Liver (tissue), 9 donors: Measurements from ENCODE around the gene TRPM2. TPM values are rescaled to one million over a fixed set of nuclear protein-coding genes. Genes with fewer than 3 reads are reported as not detected.

Experiments
- DNase-seq: peaks from one replicate; pipeline ENCODE4 v3.0.0-alpha.2; 2017; ENCODE audit warnings: low spot score
- H3K27ac ChIP-seq, 2 donors: one replicate each; pipeline ENCODE4 v1.7.0; 2013; ENCODE audit warnings: inconsistent platforms in 2 of 2, low read length in 2 of 2, control low read depth in 1 of 2, low read depth in 1 of 2, mild to moderate bottlenecking in 1 of 2
- H3K27me3 ChIP-seq, 4 donors: one replicate each; pipeline versions ENCODE4 v1.6.1 to v1.7.0; 2013; ENCODE audit warnings: low read length in 3 of 4, inconsistent platforms in 1 of 4, mild to moderate bottlenecking in 1 of 4, moderate library complexity in 1 of 4; ENCODE audit not compliant: control insufficient read depth in 4 of 4, insufficient read depth in 4 of 4
- H3K36me3 ChIP-seq, 4 donors: one replicate each; pipeline versions ENCODE4 v1.6.1 to v1.7.0; 2013; ENCODE audit warnings: low read length in 3 of 4, mild to moderate bottlenecking in 3 of 4, low read depth in 1 of 4, moderate library complexity in 1 of 4; ENCODE audit not compliant: control insufficient read depth in 4 of 4, insufficient read depth in 3 of 4
- H3K4me1 ChIP-seq, 4 donors: one replicate each; pipeline versions ENCODE4 v1.6.1 to v1.7.0; 2013; ENCODE audit warnings: low read length in 3 of 4, mild to moderate bottlenecking in 3 of 4, moderate library complexity in 1 of 4; ENCODE audit not compliant: control insufficient read depth in 4 of 4, insufficient read depth in 4 of 4
- H3K4me3 ChIP-seq, 3 donors: one replicate each; pipeline versions ENCODE4 v1.6.1 to v1.7.0; 2013; ENCODE audit warnings: low read length in 3 of 3, control low read depth in 1 of 3, low read depth in 1 of 3, mild to moderate bottlenecking in 1 of 3
- H3K9ac ChIP-seq, 2 donors: one replicate each; pipeline ENCODE4 v1.7.0; 2013; ENCODE audit warnings: low read length in 2 of 2, mild to moderate bottlenecking in 2 of 2, moderate library complexity in 2 of 2, control low read depth in 1 of 2, low read depth in 1 of 2
- H3K9me3 ChIP-seq, 4 donors: one replicate each; pipeline versions ENCODE4 v1.6.1 to v1.7.0; 2013; ENCODE audit warnings: low read length in 3 of 4; ENCODE audit not compliant: control insufficient read depth in 4 of 4
- FOXA1 ChIP-seq: IDR thresholded peaks from 2 replicates; pipeline ENCODE4 v1.6.1; 2016; ENCODE audit warnings: antibody characterized with exemption
- GABPA ChIP-seq, 2 donors: IDR thresholded peaks in 1 of 2; conservative IDR thresholded peaks in 1 of 2; 2 replicates each; pipeline ENCODE4 v1.6.1; 2016; ENCODE audit warnings: antibody characterized with exemption in 2 of 2, mild to moderate bottlenecking in 1 of 2, moderate library complexity in 1 of 2
- HNF4A ChIP-seq, 2 donors: conservative IDR thresholded peaks; 2 replicates each; pipeline ENCODE4 v1.6.1; 2016; ENCODE audit warnings: antibody characterized with exemption in 2 of 2, mild to moderate bottlenecking in 2 of 2
- HNF4G ChIP-seq: IDR thresholded peaks from 2 replicates; pipeline ENCODE4 v1.6.1; 2016; ENCODE audit warnings: antibody characterized with exemption
- JUND ChIP-seq, 2 donors: IDR thresholded peaks; 2 replicates each; pipeline ENCODE4 v1.6.1; 2016; ENCODE audit warnings: antibody characterized with exemption in 2 of 2
- NR2F2 ChIP-seq: IDR thresholded peaks from 2 replicates; pipeline ENCODE4 v1.6.1; 2016; ENCODE audit warnings: antibody characterized with exemption
- RAD21 ChIP-seq, 2 donors: IDR thresholded peaks; 2 replicates each; pipeline ENCODE4 v1.6.1; 2016; ENCODE audit warnings: antibody characterized with exemption in 2 of 2, mild to moderate bottlenecking in 2 of 2
- RXRA ChIP-seq, 2 donors: IDR thresholded peaks; 2 replicates each; pipeline ENCODE4 v1.6.1; 2017 to 2018; ENCODE audit warnings: antibody characterized with exemption in 2 of 2, mild to moderate bottlenecking in 1 of 2
- SP1 ChIP-seq: IDR thresholded peaks from 2 replicates; pipeline ENCODE4 v1.6.1; 2018; ENCODE audit warnings: antibody characterized with exemption, mild to moderate bottlenecking
- TAF1 ChIP-seq: conservative IDR thresholded peaks from 2 replicates; pipeline ENCODE4 v1.6.1; 2016; ENCODE audit warnings: antibody characterized with exemption, mild to moderate bottlenecking
- YY1 ChIP-seq: IDR thresholded peaks from 2 replicates; pipeline ENCODE4 v1.6.1; 2016; ENCODE audit warnings: antibody characterized with exemption, mild to moderate bottlenecking
- WGBS: extraction: QIAGEN DNeasy Blood & Tissue Kit; methylation state at CpG from one replicate; pipeline ENCODE4 v1.1.7; 2013; 5-methylcytosine and 5-hydroxymethylcytosine counted together
- polyA plus RNA-seq, 2 donors: library from polyadenylated mRNA; stranded (reverse) in 1 of 2; unstranded in 1 of 2; fragments of 200-250 nt in 1 of 2; fragments of >200 nt in 1 of 2; fragmentation: Nextera tagmentation in 1 of 2; extraction: Ambion mirVana in 1 of 2; gene quantifications; one replicate each; pipeline versions ENCODE4 v1.2.1 to v1.2.3, GENCODE V29; 2013 to 2015
- total RNA-seq, 2 donors: library from RNA; depleted of rRNA; stranded (reverse); fragments of >200 nt; gene quantifications; one replicate each; pipeline ENCODE4 v1.2.3, GENCODE V29; 2014
- TF ChIP-seq, protein P1 (sequence below): fragments of 150-350 bp; IDR thresholded peaks from 2 replicates; pipeline ENCODE4 v1.5.1; 2017; ENCODE audit warnings: improper control_type of control experiment, low read depth, low read length; ENCODE audit not compliant: missing input control
- TF ChIP-seq, protein P2 (sequence below): IDR thresholded peaks from 2 replicates; pipeline ENCODE4 v1.6.1; 2016; ENCODE audit warnings: antibody characterized with exemption, mild to moderate bottlenecking
- TF ChIP-seq, protein P3 (sequence below): IDR thresholded peaks from 2 replicates; pipeline ENCODE4 v1.6.1; 2016; ENCODE audit warnings: antibody characterized with exemption
- TF ChIP-seq, protein P4 (sequence below): IDR thresholded peaks from 2 replicates; pipeline ENCODE4 v1.6.1; 2016; ENCODE audit warnings: antibody characterized with exemption
- TF ChIP-seq, protein P5 (sequence below): IDR thresholded peaks from 2 replicates; pipeline ENCODE4 v1.6.1; 2016; ENCODE audit warnings: antibody characterized with exemption
- donor health status: healthy.
- donor health status: healthy.
- donor health status: healthy.
- donor health status: healthy.
- donor health status: healthy.

Gene TRPM2
- total and polyA plus RNA-seq, 4 donors, result 0.43 to 1.3 (median 0.63) TPM

DNA sequence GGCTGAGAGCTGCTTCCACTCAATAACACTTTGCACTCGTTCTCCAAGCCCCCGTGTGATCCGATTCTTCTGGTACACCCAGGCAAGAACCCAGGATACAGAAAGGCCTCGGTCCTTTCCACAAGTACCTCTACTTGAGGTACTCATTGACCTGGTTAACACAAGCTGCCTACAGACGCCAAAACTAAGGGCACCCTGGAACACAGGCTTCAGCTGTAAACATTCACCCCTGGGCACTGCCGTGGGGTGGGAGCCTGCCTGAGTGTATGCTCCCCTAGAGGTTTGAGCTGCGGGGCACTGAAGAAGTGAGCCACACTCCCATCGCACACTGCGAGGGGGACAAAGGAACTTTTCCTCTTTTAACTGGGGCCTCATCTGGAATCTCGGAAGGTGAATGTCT lies 132.4 kb downstream of the TRPM2 start:
- no peak for TF ChIP-seq SP1
- no peak for TF ChIP-seq RAD21 (IDR thresholded peaks at IDR 0.05)
- TF ChIP-seq, protein P1, sequence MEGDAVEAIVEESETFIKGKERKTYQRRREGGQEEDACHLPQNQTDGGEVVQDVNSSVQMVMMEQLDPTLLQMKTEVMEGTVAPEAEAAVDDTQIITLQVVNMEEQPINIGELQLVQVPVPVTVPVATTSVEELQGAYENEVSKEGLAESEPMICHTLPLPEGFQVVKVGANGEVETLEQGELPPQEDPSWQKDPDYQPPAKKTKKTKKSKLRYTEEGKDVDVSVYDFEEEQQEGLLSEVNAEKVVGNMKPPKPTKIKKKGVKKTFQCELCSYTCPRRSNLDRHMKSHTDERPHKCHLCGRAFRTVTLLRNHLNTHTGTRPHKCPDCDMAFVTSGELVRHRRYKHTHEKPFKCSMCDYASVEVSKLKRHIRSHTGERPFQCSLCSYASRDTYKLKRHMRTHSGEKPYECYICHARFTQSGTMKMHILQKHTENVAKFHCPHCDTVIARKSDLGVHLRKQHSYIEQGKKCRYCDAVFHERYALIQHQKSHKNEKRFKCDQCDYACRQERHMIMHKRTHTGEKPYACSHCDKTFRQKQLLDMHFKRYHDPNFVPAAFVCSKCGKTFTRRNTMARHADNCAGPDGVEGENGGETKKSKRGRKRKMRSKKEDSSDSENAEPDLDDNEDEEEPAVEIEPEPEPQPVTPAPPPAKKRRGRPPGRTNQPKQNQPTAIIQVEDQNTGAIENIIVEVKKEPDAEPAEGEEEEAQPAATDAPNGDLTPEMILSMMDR, result no peak
- no peak for TF ChIP-seq RXRA (IDR thresholded peaks at IDR 0.05)
- no peak for TF ChIP-seq YY1
- TF ChIP-seq NR2F2, result no peak
- TF ChIP-seq, protein P2, sequence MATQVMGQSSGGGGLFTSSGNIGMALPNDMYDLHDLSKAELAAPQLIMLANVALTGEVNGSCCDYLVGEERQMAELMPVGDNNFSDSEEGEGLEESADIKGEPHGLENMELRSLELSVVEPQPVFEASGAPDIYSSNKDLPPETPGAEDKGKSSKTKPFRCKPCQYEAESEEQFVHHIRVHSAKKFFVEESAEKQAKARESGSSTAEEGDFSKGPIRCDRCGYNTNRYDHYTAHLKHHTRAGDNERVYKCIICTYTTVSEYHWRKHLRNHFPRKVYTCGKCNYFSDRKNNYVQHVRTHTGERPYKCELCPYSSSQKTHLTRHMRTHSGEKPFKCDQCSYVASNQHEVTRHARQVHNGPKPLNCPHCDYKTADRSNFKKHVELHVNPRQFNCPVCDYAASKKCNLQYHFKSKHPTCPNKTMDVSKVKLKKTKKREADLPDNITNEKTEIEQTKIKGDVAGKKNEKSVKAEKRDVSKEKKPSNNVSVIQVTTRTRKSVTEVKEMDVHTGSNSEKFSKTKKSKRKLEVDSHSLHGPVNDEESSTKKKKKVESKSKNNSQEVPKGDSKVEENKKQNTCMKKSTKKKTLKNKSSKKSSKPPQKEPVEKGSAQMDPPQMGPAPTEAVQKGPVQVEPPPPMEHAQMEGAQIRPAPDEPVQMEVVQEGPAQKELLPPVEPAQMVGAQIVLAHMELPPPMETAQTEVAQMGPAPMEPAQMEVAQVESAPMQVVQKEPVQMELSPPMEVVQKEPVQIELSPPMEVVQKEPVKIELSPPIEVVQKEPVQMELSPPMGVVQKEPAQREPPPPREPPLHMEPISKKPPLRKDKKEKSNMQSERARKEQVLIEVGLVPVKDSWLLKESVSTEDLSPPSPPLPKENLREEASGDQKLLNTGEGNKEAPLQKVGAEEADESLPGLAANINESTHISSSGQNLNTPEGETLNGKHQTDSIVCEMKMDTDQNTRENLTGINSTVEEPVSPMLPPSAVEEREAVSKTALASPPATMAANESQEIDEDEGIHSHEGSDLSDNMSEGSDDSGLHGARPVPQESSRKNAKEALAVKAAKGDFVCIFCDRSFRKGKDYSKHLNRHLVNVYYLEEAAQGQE, result no peak
- TF ChIP-seq, protein P3, sequence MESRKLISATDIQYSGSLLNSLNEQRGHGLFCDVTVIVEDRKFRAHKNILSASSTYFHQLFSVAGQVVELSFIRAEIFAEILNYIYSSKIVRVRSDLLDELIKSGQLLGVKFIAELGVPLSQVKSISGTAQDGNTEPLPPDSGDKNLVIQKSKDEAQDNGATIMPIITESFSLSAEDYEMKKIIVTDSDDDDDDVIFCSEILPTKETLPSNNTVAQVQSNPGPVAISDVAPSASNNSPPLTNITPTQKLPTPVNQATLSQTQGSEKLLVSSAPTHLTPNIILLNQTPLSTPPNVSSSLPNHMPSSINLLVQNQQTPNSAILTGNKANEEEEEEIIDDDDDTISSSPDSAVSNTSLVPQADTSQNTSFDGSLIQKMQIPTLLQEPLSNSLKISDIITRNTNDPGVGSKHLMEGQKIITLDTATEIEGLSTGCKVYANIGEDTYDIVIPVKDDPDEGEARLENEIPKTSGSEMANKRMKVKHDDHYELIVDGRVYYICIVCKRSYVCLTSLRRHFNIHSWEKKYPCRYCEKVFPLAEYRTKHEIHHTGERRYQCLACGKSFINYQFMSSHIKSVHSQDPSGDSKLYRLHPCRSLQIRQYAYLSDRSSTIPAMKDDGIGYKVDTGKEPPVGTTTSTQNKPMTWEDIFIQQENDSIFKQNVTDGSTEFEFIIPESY, result no peak
- TF ChIP-seq TAF1, result no peak
- TF ChIP-seq, protein P4, sequence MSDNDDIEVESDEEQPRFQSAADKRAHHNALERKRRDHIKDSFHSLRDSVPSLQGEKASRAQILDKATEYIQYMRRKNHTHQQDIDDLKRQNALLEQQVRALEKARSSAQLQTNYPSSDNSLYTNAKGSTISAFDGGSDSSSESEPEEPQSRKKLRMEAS, result no peak
- TF ChIP-seq, protein P5, sequence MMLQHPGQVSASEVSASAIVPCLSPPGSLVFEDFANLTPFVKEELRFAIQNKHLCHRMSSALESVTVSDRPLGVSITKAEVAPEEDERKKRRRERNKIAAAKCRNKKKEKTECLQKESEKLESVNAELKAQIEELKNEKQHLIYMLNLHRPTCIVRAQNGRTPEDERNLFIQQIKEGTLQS, result no peak
- no peak for TF ChIP-seq GABPA (IDR thresholded peaks at IDR 0.05 in 1 of 2, conservative IDR thresholded peaks at IDR 0.05 in 1 of 2)
- TF ChIP-seq FOXA1, result no peak
- TF ChIP-seq HNF4G, result no peak
- Histone ChIP-seq H3K27me3 (no peaks in the 10 kb centered on the region), H3K4me3 (peak overlapping the region; percentile 18 to 64 (median 50)), H3K27ac (peak overlapping the region; percentile 15 to 70), H3K36me3 (peaks cover 1 to 8% (median 2%) of the 10 kb centered on the region in 4 donors), H3K9me3 (no peaks in the 10 kb centered on the region), H3K9ac (peak overlapping the region in 1 of 2 donors; percentile 44), H3K4me1 (peaks cover 2 to 27% (median 19%) of the 10 kb centered on the region in 4 donors)
- 79% methylated on average over 10 of the region's 10 CpGs for WGBS
- no peak for DNase-seq

DNA sequence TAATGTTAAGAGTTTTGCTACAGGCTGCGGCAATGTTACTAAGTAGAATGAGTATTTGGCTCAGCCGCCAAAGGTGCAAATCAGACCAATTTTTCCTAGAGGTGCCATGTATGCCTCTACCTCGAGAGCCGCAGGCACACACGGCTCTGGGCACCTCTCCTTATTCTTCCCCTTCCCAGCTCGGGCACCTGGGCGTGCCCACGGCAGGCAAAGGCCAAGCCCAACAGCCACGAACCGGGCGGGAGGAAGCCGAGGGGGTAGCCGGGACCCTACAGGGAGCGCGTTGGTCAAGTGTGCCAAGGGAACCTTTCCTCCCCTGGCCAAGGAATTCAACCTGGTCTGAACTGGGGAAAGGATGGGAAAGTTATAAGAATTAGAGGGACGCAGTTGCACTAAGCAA lies 132.9 kb downstream of the TRPM2 start:
- 88% methylated on average over 16 of the region's 16 CpGs for WGBS
- H3K27ac ChIP-seq, result no peak overlapping the region
- peak overlapping the region in 1 of 2 donors; percentile 44 for H3K9ac ChIP-seq
- peaks cover 1 to 8% (median 2%) of the 10 kb centered on the region in 4 donors for H3K36me3 ChIP-seq
- no peaks in the 10 kb centered on the region for H3K9me3 ChIP-seq
- H3K4me3 ChIP-seq, result no peak overlapping the region
- H3K27me3 ChIP-seq, result no peaks in the 10 kb centered on the region
- DNase-seq, result no peak
- H3K4me1 ChIP-seq, result peaks cover 2 to 26% (median 19%) of the 10 kb centered on the region in 4 donors
- TF ChIP-seq HNF4A (conservative IDR thresholded peaks at IDR 0.05) (no peak), TAF1 (no peak), NR2F2 (no peak), GABPA (IDR thresholded peaks at IDR 0.05 in 1 of 2, conservative IDR thresholded peaks at IDR 0.05 in 1 of 2) (no peak), JUND (IDR thresholded peaks at IDR 0.05) (no peak), RAD21 (IDR thresholded peaks at IDR 0.05) (no peak)
- TF ChIP-seq, protein P5, result no peak
- TF ChIP-seq, protein P1, result no peak
- TF ChIP-seq, protein P3, result no peak
